ENCODE data around the gene SDHC.

Gene SDHC

GRCh38 chr1:161304927-161305866 is 9.0 kb upstream of the SDHC start:
- H3K14ac ChIP-seq (ENCODE audit: low read length in 2 of 2), result no peak overlapping the region
- H3K23ac ChIP-seq (ENCODE audit: low read length in 2 of 2), result no peak overlapping the region

DNA sequence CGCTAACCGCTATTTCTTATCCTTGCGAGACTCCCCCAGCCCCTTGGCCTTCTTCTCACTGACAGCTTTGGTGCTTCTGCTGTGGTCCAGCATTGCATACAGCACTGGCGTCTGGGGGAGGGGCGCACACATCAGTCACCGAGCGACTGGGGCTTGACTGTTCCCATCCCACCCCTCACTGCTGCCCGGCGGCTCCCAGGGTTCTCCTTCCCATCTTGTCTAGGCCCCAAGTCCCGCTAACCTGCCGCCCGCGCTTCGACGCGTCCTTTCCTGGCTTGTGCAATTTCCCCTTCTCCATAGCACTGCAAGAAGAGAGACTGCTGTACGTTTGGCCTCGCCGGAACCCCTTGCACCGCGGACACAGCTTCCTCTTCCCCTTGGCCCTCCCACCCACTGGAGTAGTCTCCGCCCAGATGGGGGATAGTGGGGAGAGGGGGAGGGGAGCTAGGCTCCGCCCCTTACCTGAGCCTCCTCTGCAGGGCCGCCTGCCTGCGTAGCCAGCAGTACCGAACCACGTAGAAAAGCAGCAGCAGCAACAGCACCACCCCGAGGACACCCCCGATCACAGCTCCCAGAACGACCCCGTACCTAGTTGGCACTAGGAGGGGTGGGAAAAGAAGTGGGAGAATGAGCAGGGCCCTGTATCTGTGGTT is 8.2 kb upstream of the SDHC start:
- Histone ChIP-seq H3K27ac (ENCODE audit: low read length, poor library complexity, severe bottlenecking) (no peak overlapping the region), H3K4me3 (ENCODE audit: insufficient read depth in 1 of 2, low read depth in 1 of 2, low read length in 2 of 2) (peak overlapping the region; percentile 47 to 80), H3K14ac (ENCODE audit: low read length in 2 of 2) (no peak overlapping the region), H2AK5ac (ENCODE audit: low read length, severe bottlenecking) (no peak overlapping the region), H2AFZ (ENCODE audit: low read depth, low read length) (peak overlapping the region; percentile 34), H3K9ac (ENCODE audit: low read length) (peak overlapping the region; percentile 83), H3K4me1 (ENCODE audit: control insufficient read depth, insufficient read depth, low read depth, low read length) (peaks cover 14% of the 10 kb centered on the region), H4K8ac (ENCODE audit: low read length) (peak overlapping the region; percentile 98), H2BK15ac (ENCODE audit: low read depth, poor library complexity, severe bottlenecking) (no peak overlapping the region), H3K23ac (ENCODE audit: low read length in 2 of 2) (no peak overlapping the region), H3K4ac (ENCODE audit: low read depth in 1 of 2, low read length in 2 of 2) (no peak overlapping the region), H3K18ac (ENCODE audit: low read depth in 1 of 2, low read length in 2 of 2) (peak overlapping the region; percentile 9 to 69), H2BK12ac (ENCODE audit: low read length in 2 of 2) (peak overlapping the region; percentile 35 to 79), H2BK120ac (ENCODE audit: low read depth, low read length) (peak overlapping the region; percentile 45), H3K36me3 (ENCODE audit: control insufficient read depth in 1 of 2, insufficient read depth in 2 of 2, low read depth in 1 of 2, low read length in 2 of 2) (no peaks in the 10 kb centered on the region), H3K4me2 (ENCODE audit: low read length, poor library complexity, severe bottlenecking) (peak overlapping the region; percentile 26), H3K79me1 (replicated peaks; ENCODE audit: low read length, poor library complexity, severe bottlenecking) (peaks cover 5% of the 10 kb centered on the region), H2BK5ac (ENCODE audit: low read depth, low read length, poor library complexity, severe bottlenecking) (no peak overlapping the region), H4K91ac (ENCODE audit: low read length) (peak overlapping the region; percentile 88), H3K27me3 (ENCODE audit: control insufficient read depth in 1 of 2, insufficient read depth in 1 of 2, low read length in 2 of 2) (no peaks in the 10 kb centered on the region), H3K9me3 (ENCODE audit: control insufficient read depth, low read length) (no peaks in the 10 kb centered on the region)
- WGBS, result 12% methylated on average over 17 of the region's 31 CpGs
- peak; percentile 51 for DNase-seq

More at GRCh38 chr1:161304927-161305866, 9.0 kb upstream of the SDHC start:
- Histone ChIP-seq H4K8ac (ENCODE audit: low read length) (peak overlapping the region; percentile 77), H2BK15ac (ENCODE audit: low read depth, poor library complexity, severe bottlenecking) (peak overlapping the region; percentile 74), H3K18ac (ENCODE audit: low read depth in 1 of 2, low read length in 2 of 2) (peak overlapping the region; percentile 31 to 69), H2BK5ac (ENCODE audit: low read depth, low read length, poor library complexity, severe bottlenecking) (no peak overlapping the region), H3K27me3 (ENCODE audit: control insufficient read depth in 1 of 2, insufficient read depth in 1 of 2, low read length in 2 of 2) (no peaks in the 10 kb centered on the region), H3K79me1 (replicated peaks; ENCODE audit: low read length, poor library complexity, severe bottlenecking) (peaks cover 5% of the 10 kb centered on the region), H3K4me1 (ENCODE audit: control insufficient read depth, insufficient read depth, low read depth, low read length) (peaks cover 14% of the 10 kb centered on the region), H2AK5ac (ENCODE audit: low read length, severe bottlenecking) (no peak overlapping the region), H2BK120ac (ENCODE audit: low read depth, low read length) (peak overlapping the region; percentile 45), H3K9me3 (ENCODE audit: control insufficient read depth, low read length) (no peaks in the 10 kb centered on the region), H3K9ac (ENCODE audit: low read length) (peak overlapping the region; percentile 83), H3K27ac (ENCODE audit: low read length, poor library complexity, severe bottlenecking) (no peak overlapping the region), H3K4ac (ENCODE audit: low read depth in 1 of 2, low read length in 2 of 2) (peak overlapping the region; percentile 24 to 35), H3K4me3 (ENCODE audit: insufficient read depth in 1 of 2, low read depth in 1 of 2, low read length in 2 of 2) (peak overlapping the region; percentile 47 to 80), H2AFZ (ENCODE audit: low read depth, low read length) (no peak overlapping the region), H3K4me2 (ENCODE audit: low read length, poor library complexity, severe bottlenecking) (peak overlapping the region; percentile 26), H4K91ac (ENCODE audit: low read length) (peak overlapping the region; percentile 88), H3K36me3 (ENCODE audit: control insufficient read depth in 1 of 2, insufficient read depth in 2 of 2, low read depth in 1 of 2, low read length in 2 of 2) (no peaks in the 10 kb centered on the region), H2BK12ac (ENCODE audit: low read length in 2 of 2) (peak overlapping the region; percentile 8 to 52)
- 32% methylated on average over 15 of the region's 17 CpGs for WGBS
- DNase-seq, result no peak

- no peak overlapping the region for H3K27ac ChIP-seq (ENCODE audit: low read length, poor library complexity, severe bottlenecking)
- no peak overlapping the region for H2AK5ac ChIP-seq (ENCODE audit: low read length, severe bottlenecking)
- H2BK15ac ChIP-seq (ENCODE audit: low read depth, poor library complexity, severe bottlenecking), result no peak overlapping the region
- H2AFZ ChIP-seq (ENCODE audit: low read depth, low read length), result peak overlapping the region; percentile 48
- peak overlapping the region; percentile 20 for H4K8ac ChIP-seq (ENCODE audit: low read length)
- H2BK120ac ChIP-seq (ENCODE audit: low read depth, low read length), result no peak overlapping the region
- no peak overlapping the region for H3K9ac ChIP-seq (ENCODE audit: low read length)
- H2BK5ac ChIP-seq (ENCODE audit: low read depth, low read length, poor library complexity, severe bottlenecking), result no peak overlapping the region
- H3K18ac ChIP-seq (ENCODE audit: low read depth in 1 of 2, low read length in 2 of 2), result peak overlapping the region in 1 of 2 experiments; percentile 52
- peaks cover 5% of the 10 kb centered on the region for H3K79me1 ChIP-seq (replicated peaks; ENCODE audit: low read length, poor library complexity, severe bottlenecking)
- no peak overlapping the region for H3K23ac ChIP-seq (ENCODE audit: low read length in 2 of 2)
- H3K4me2 ChIP-seq (ENCODE audit: low read length, poor library complexity, severe bottlenecking), result no peak overlapping the region
- H3K4me3 ChIP-seq (ENCODE audit: insufficient read depth in 1 of 2, low read depth in 1 of 2, low read length in 2 of 2), result peak overlapping the region in 1 of 2 experiments; percentile 20
- H3K27me3 ChIP-seq (ENCODE audit: control insufficient read depth in 1 of 2, insufficient read depth in 1 of 2, low read length in 2 of 2), result no peaks in the 10 kb centered on the region
- H3K14ac ChIP-seq (ENCODE audit: low read length in 2 of 2), result no peak overlapping the region
- H3K9me3 ChIP-seq (ENCODE audit: control insufficient read depth, low read length), result no peaks in the 10 kb centered on the region
- DNase-seq, result peak; percentile 83
- H4K91ac ChIP-seq (ENCODE audit: low read length), result peak overlapping the region; percentile 48
- H3K4ac ChIP-seq (ENCODE audit: low read depth in 1 of 2, low read length in 2 of 2), result peak overlapping the region; percentile 1 to 71
- peaks cover 17% of the 10 kb centered on the region for H3K4me1 ChIP-seq (ENCODE audit: control insufficient read depth, insufficient read depth, low read depth, low read length)
- 86% methylated on average over 7 of the region's 7 CpGs for WGBS
- H2BK12ac ChIP-seq (ENCODE audit: low read length in 2 of 2), result peak overlapping the region; percentile 6 to 79
- H3K36me3 ChIP-seq (ENCODE audit: control insufficient read depth in 1 of 2, insufficient read depth in 2 of 2, low read depth in 1 of 2, low read length in 2 of 2), result no peaks in the 10 kb centered on the region
Measured at GRCh38 chr1:161307230-161307768, 6.9 kb upstream of the SDHC start.

Measured in mesenchymal stem cell (in vitro differentiated cells and primary cell).